Measurements from ENCODE around the gene EPS15.

GRCh38 chr1:51417496-51418383, 101.3 kb downstream of the EPS15 start:
- 0 out of 2 replicates have a peak, but pooled peaks have one; percentile 22 for TF ChIP-seq CTCF (conservative IDR thresholded peaks at IDR 0.05; ENCODE audit: low read depth, low read length)
- no peak for TF ChIP-seq EZH2 (IDR thresholded peaks at IDR 0.05; ENCODE audit: low read length, unreplicated experiment)
- TF ChIP-seq EZH2phosphoT487 (IDR thresholded peaks at IDR 0.05; ENCODE audit: borderline replicate concordance, low read length) = no peak
